Measurements from ENCODE around the gene CTF1. TPM values are rescaled to one million over a fixed set of nuclear protein-coding genes. Genes with fewer than 3 reads are reported as not detected.

CTF1 gene
- total and polyA plus RNA-seq, 10 of the 15 experiments (the other 5 are each of a cell fraction or from before 2014, with no cell fraction given) = 0.04 to 0.46 (median 0.11) TPM; not detected in 3

DNA sequence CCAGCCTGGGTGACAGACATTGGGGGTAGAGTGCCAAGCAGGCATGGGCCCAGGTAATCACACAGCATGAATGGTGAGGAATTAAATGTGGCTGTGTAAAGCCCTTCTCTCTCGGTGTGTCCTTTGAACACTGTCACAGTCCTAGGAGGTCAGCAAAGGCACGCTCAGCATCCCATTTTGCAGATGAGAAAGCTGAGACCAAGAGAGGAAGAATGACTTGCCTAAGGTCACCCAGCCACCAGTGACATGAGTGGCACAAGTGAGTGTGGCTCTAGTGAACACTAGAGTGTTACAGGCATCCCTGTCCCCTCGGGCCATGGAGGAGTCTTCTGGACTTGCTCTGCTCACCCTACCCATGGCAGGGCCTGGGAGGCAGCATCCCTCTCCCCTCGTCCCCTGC is 10.7 kb downstream of the CTF1 start:
- ChIA-PET SMC1A (ENCODE audit: uncharacterized antibody, unreplicated experiment) (interaction anchor here (1.1 kb wide), 1 partner anchor 62 kb away, joined by 5 read pairs; no protein-coding TSS in a partner anchor), CTCF (interaction anchor here (7.5 kb wide), 1 partner anchor 63 kb away, joined by 174 read pairs; no protein-coding TSS in a partner anchor), POLR2A (no interaction called here), RAD21 (ENCODE audit: unreplicated experiment) (interaction anchor here (0.9 kb wide), 1 partner anchor 62 kb away, joined by 3 read pairs; no protein-coding TSS in a partner anchor)
- no peak overlapping the region for H3K4me2 ChIP-seq (ENCODE audit: control insufficient read depth, insufficient read depth)
- no peak overlapping the region for H3K9ac ChIP-seq (ENCODE audit: control insufficient read depth, insufficient read depth, low read length)
- H3K79me2 ChIP-seq (ENCODE audit: control insufficient read depth, insufficient read depth, low read length) = no peaks in the 10 kb centered on the region
- H3K36me3 ChIP-seq (ENCODE audit: control insufficient read depth in 2 of 2, insufficient read depth in 2 of 2, low read length in 1 of 2) = no peaks in the 10 kb centered on the region
- WGBS (ENCODE audit: insufficient coverage, insufficient replicate concordance, low lambda C conversion rate, missing lambda C conversion rate) = 45% methylated on average over 4 of the region's 4 CpGs
- no peaks in the 10 kb centered on the region; a peak in 1 of 4 replicates for H3K27me3 ChIP-seq (replicated peaks in 1 of 2; ENCODE audit: control insufficient read depth in 2 of 2, insufficient read depth in 2 of 2, low read length in 1 of 2)
- DNase-seq (ENCODE audit: low read depth, low spot score) = no peak
- in situ Hi-C loops (cut with MboI) (no loop called here), intact Hi-C loops (cut with micrococcal nuclease; ENCODE audit: unreplicated experiment) (no loop called here)
- no peak for ATAC-seq
- H3K9me3 ChIP-seq (replicated peaks; ENCODE audit: control insufficient read depth, insufficient read depth, low read length) = peaks cover 2% of the 10 kb centered on the region; the same call in 2 of the 3 replicates
- H3K27ac ChIP-seq (ENCODE audit: control insufficient read depth, insufficient read depth) = no peak overlapping the region
- H3K4me1 ChIP-seq (ENCODE audit: control insufficient read depth, insufficient read depth, low read length) = peaks cover 18% of the 10 kb centered on the region
- FAIRE-seq = no peak
- H2AFZ ChIP-seq (ENCODE audit: control insufficient read depth, low read depth, low read length) = no peak overlapping the region
- H4K20me1 ChIP-seq (ENCODE audit: control insufficient read depth, insufficient read depth) = no peaks in the 10 kb centered on the region
- BruUV-seq (replicated peaks) = no TSS peak
- H3K4me3 ChIP-seq = no peak overlapping the region
- TF ChIP-seq, protein P1, sequence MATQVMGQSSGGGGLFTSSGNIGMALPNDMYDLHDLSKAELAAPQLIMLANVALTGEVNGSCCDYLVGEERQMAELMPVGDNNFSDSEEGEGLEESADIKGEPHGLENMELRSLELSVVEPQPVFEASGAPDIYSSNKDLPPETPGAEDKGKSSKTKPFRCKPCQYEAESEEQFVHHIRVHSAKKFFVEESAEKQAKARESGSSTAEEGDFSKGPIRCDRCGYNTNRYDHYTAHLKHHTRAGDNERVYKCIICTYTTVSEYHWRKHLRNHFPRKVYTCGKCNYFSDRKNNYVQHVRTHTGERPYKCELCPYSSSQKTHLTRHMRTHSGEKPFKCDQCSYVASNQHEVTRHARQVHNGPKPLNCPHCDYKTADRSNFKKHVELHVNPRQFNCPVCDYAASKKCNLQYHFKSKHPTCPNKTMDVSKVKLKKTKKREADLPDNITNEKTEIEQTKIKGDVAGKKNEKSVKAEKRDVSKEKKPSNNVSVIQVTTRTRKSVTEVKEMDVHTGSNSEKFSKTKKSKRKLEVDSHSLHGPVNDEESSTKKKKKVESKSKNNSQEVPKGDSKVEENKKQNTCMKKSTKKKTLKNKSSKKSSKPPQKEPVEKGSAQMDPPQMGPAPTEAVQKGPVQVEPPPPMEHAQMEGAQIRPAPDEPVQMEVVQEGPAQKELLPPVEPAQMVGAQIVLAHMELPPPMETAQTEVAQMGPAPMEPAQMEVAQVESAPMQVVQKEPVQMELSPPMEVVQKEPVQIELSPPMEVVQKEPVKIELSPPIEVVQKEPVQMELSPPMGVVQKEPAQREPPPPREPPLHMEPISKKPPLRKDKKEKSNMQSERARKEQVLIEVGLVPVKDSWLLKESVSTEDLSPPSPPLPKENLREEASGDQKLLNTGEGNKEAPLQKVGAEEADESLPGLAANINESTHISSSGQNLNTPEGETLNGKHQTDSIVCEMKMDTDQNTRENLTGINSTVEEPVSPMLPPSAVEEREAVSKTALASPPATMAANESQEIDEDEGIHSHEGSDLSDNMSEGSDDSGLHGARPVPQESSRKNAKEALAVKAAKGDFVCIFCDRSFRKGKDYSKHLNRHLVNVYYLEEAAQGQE (IDR thresholded peaks at IDR 0.05; ENCODE audit: low read depth, low read length) = no peak
- TF ChIP-seq SREBF1 (IDR thresholded peaks at IDR 0.05; ENCODE audit: low read length) = no peak
- TF ChIP-seq EP300 (IDR thresholded peaks at IDR 0.05; ENCODE audit: borderline replicate concordance in 1 of 2, control insufficient read depth in 1 of 2, low read depth in 2 of 2, low read length in 2 of 2) = no peak
- no peak for TF ChIP-seq NBN (IDR thresholded peaks at IDR 0.05)
- no peak for TF ChIP-seq FOS (IDR thresholded peaks at IDR 0.05; ENCODE audit: borderline replicate concordance, extremely low read depth, insufficient read length)
- TF ChIP-seq, protein P2, sequence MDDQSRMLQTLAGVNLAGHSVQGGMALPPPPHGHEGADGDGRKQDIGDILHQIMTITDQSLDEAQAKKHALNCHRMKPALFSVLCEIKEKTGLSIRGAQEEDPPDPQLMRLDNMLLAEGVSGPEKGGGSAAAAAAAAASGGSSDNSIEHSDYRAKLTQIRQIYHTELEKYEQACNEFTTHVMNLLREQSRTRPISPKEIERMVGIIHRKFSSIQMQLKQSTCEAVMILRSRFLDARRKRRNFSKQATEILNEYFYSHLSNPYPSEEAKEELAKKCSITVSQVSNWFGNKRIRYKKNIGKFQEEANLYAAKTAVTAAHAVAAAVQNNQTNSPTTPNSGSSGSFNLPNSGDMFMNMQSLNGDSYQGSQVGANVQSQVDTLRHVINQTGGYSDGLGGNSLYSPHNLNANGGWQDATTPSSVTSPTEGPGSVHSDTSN (IDR thresholded peaks at IDR 0.05; ENCODE audit: insufficient replicate concordance, low read depth, low read length) = no peak
- no peak for TF ChIP-seq NRF1 (conservative IDR thresholded peaks at IDR 0.05; ENCODE audit: low read depth, low read length)
- TF ChIP-seq TCF12 (IDR thresholded peaks at IDR 0.05; ENCODE audit: low read depth, low read length) = no peak
- TF ChIP-seq BHLHE40 (IDR thresholded peaks at IDR 0.05; ENCODE audit: borderline replicate concordance in 1 of 2, low read depth in 2 of 2, low read length in 1 of 2) = no peak
- TF ChIP-seq KAT2A (conservative IDR thresholded peaks at IDR 0.05; ENCODE audit: control insufficient read depth, low read depth, low read length) = no peak
- no peak for TF ChIP-seq HDAC2 (IDR thresholded peaks at IDR 0.05)
- TF ChIP-seq POU2F2 (IDR thresholded peaks at IDR 0.05; ENCODE audit: borderline replicate concordance, low read depth, low read length) = no peak
- TF ChIP-seq, protein P3, sequence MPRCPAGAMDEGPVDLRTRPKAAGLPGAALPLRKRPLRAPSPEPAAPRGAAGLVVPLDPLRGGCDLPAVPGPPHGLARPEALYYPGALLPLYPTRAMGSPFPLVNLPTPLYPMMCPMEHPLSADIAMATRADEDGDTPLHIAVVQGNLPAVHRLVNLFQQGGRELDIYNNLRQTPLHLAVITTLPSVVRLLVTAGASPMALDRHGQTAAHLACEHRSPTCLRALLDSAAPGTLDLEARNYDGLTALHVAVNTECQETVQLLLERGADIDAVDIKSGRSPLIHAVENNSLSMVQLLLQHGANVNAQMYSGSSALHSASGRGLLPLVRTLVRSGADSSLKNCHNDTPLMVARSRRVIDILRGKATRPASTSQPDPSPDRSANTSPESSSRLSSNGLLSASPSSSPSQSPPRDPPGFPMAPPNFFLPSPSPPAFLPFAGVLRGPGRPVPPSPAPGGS (IDR thresholded peaks at IDR 0.05; ENCODE audit: borderline replicate concordance, insufficient read depth, low read depth, low read length, poor library complexity, severe bottlenecking) = no peak
- no peak for TF ChIP-seq SP1 (IDR thresholded peaks at IDR 0.05; ENCODE audit: low read depth, low read length)
- TF ChIP-seq, protein P4, sequence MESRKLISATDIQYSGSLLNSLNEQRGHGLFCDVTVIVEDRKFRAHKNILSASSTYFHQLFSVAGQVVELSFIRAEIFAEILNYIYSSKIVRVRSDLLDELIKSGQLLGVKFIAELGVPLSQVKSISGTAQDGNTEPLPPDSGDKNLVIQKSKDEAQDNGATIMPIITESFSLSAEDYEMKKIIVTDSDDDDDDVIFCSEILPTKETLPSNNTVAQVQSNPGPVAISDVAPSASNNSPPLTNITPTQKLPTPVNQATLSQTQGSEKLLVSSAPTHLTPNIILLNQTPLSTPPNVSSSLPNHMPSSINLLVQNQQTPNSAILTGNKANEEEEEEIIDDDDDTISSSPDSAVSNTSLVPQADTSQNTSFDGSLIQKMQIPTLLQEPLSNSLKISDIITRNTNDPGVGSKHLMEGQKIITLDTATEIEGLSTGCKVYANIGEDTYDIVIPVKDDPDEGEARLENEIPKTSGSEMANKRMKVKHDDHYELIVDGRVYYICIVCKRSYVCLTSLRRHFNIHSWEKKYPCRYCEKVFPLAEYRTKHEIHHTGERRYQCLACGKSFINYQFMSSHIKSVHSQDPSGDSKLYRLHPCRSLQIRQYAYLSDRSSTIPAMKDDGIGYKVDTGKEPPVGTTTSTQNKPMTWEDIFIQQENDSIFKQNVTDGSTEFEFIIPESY (IDR thresholded peaks at IDR 0.05) = no peak

All from GM12878 (cell line).